CD4-positive, alpha-beta T cell treated with Interferon alpha-2 for 1 hour (primary cell): ENCODE measurements around the gene CIAO2B.
A peak's percentile ranks its signal among the peaks of the same experiment; 100 is the strongest.
"Not testable (repeated sequence)": the region's sequence is repeated elsewhere in the genome, so short reads cannot be mapped to it uniquely, and the experiment has no call there.

Experiments
- DNase-seq, 2 donors: peaks; one replicate each; pipeline ENCODE4 v3.0.0-alpha.2; 2020 to 2022

The CIAO2B gene

GRCh38 chr16:66934138-66934838 is at the start of gene CIAO2B:
TSS of gene CIAO2B (minus strand) at chr16:66934402. CDS start at chr16:66934364, 38 bp downstream.
- DNase-seq = peak; percentile 85 to 91

DNA sequence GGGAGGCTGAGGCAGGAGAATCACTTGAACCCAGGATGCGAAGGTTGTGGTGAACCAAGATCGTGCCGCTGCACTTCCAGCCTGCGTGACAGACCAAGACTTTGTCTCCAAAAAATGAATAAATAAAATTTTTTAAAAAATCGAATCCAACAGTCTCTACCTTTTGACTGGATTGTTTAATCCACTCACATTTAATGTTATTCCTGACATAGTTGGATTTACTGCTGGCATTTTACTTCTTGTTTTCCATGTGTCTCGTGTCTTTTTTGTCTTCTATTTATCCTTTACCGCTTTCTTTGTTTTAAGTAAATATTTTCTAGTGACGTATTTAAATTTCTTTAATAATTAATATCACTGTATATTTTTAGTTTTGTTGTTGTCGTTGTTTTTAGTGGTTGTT is 48.8 kb upstream of the CIAO2B start:
- DNase-seq = no peak

DNA sequence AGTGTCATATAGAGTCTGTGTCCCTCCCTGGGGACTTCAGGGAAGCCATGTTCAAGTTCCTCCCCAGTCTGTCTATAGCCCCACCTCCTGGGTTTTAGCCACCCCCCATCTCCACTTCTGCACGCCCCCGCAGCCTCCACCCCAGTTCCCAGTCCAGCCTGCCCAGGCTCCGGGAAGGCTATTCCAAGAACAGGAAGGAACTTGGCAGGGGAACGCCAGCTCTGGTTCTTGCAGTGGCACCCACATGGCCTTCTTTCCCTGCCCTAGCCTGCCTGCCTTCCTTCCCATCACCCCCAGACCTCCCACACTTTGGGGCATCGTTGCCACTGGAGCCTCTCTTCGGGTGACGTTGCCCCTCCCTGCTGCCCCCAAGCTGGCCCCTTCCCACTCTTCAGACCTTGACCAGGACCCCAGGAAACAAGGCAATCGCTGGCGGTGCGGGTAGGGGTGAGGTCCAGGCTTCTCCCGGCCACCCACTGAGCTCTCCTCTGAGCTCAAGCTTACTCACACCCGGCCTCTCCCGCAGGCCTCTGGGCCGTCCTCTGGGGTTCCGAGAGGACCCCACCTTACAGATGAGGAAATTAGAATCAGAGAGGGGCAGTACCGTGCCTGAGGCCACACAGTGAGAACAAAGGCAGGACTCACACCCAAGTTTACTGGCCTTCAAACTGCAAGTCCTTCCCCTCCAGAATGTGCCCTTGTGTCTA is 45.0 kb upstream of the CIAO2B start:
- no peak for DNase-seq

- peak; percentile 84 to 87 for DNase-seq
These were observed 43.3 kb upstream of the CIAO2B start for GRCh38 chr16:66977341-66978113.

DNA sequence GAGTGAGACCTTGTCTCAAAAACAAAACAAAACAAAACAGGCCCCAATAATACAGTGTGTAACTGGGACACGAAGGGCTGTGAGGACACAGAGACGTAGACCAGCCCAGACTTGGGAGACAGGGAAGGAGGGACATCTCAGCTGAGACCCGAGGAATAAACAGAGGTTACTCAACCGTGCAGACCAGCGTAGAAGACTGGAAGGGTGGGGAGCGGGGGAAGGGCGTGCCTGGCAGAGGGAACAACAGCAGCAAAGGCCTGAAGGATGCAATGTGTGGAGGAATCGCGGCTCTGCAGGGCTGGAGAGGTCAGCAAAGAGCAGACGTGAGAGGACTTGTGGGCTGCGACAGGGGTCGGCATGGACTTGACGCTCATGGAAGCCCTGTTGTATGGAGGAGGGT is 42.5 kb upstream of the CIAO2B start:
- DNase-seq = no peak

DNA sequence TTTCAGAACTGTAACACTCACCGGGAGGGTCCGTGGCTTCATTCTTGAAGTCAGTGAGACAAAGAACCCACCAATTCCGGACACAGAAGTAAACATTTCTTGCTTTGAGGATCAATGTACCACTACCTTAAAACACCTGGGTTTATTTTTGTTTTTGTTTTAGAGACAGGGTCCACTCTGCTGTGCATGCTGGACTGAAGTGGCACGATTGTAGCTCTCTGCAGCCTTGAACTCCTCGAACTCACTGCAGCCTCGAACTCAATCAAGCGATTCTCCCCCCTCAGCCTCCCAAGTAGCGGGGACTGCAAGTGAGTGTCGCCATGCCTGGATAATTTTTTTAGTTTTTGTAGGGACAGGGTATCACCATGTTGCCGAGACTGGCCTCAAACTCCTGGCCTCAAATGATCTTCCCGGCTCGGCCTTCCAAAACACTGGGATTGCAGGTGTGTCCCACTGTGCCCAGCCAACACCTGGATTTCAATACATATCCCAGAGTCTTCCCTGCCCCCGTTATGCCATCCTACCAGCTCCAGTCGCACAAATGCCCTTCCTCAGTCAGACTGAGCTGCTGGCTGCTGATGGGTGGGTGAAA is 41.2 kb upstream of the CIAO2B start:
- no peak for DNase-seq

- DNase-seq = peak; percentile 40 to 77
These were observed 40.7 kb upstream of the CIAO2B start for GRCh38 chr16:66974932-66975246.

GRCh38 chr16:66974156-66974931 is 40.1 kb upstream of the CIAO2B start:
- DNase-seq = not testable (repeated sequence)

GRCh38 chr16:66973716-66974115 is 39.5 kb upstream of the CIAO2B start:
- DNase-seq = no peak

DNA sequence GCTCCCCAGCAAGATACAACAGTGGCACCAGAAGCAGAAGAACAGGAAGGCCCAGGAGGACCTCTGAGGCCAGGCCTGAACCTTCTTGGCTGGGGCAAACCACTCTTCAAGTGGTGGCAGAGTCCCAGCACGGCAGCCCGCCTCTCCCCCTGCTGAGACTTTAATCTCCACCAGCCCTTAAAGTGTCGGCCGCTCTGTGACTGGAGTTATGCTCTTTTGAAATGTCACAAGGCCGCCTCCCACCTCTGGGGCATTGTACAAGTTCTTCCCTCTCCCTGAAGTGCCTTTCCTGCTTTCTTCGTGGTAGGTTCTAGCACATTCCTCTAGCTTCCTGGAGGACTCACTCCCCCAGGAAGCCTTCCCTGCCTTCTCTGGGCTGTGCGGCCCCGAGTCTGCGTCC is 38.8 kb upstream of the CIAO2B start:
- DNase-seq = no peak

DNA sequence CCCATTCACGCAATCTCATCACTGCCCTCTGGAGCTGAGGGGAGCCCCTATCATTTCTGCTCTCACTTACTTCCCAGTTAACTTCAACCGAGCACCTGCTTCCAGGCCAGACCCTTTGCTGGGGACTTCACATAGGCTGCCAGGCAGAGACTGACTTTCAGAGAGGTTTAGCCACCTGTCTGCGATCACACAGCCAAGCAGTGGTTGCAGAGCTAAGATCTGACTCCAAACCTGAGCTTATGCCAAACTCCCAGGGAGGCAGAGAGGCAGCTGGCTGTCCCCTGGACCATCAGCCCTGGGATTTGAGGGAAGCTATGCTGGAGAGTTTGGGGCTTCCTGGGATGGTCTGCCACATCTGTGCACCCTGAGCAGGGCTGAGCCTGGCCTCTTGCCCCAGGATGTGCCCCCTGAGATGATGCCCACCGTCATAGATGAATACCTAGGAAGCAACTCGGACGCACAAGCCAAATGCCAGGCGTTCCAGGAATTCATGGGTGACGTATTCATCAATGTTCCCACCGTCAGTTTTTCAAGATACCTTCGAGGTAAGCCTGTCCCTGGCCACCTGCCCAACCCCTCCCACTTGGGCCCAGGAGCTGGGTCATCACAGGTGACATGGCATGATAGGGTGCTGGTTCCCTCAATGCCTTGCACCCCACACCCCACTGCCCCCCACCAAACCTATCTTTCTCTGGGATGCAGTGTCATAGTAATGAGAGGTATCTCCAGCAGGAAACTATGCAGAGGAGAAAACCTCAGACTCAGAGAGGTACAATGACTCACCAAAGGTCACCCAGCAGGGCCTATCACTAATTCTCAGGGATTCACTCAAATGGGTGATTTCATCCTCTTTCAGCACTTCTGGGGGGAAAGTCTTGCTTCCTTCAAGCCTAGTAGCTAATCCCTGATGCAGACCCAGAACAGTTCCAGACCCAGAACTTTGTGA is 36.8 kb upstream of the CIAO2B start:
- no peak for DNase-seq

- DNase-seq = no peak
These were observed 34.6 kb upstream of the CIAO2B start for GRCh38 chr16:66968847-66969246.

GRCh38 chr16:66964049-66964448 is 29.8 kb upstream of the CIAO2B start:
- no peak for DNase-seq

- no peak for DNase-seq
These were observed 27.7 kb upstream of the CIAO2B start for GRCh38 chr16:66961914-66962313.

- peak; percentile 48 to 66 for DNase-seq
These were observed 27.0 kb upstream of the CIAO2B start, which contains the start of gene CES3 for GRCh38 chr16:66961065-66961744. TSS of gene CES3 (plus strand) at chr16:66961266. CDS start at chr16:66961308, 42 bp downstream.

- DNase-seq = no peak
These were observed 26.1 kb upstream of the CIAO2B start for GRCh38 chr16:66960270-66960669.

GRCh38 chr16:66959704-66960161 is 25.5 kb upstream of the CIAO2B start:
- DNase-seq = peak in 1 of 2 donors; percentile 12

- no peak for DNase-seq
These were observed 24.9 kb upstream of the CIAO2B start for GRCh38 chr16:66958857-66959703.

- DNase-seq = not testable (repeated sequence)
These were observed 21.9 kb upstream of the CIAO2B start for GRCh38 chr16:66956154-66956457.
